ENCODE data around the gene USP6NL. TPM values are rescaled to one million over a fixed set of nuclear protein-coding genes. Genes with fewer than 3 reads are reported as not detected.

The USP6NL gene
- total and polyA plus RNA-seq, 7 donors = 9.2 to 11.4 (median 10.8) TPM

DNA sequence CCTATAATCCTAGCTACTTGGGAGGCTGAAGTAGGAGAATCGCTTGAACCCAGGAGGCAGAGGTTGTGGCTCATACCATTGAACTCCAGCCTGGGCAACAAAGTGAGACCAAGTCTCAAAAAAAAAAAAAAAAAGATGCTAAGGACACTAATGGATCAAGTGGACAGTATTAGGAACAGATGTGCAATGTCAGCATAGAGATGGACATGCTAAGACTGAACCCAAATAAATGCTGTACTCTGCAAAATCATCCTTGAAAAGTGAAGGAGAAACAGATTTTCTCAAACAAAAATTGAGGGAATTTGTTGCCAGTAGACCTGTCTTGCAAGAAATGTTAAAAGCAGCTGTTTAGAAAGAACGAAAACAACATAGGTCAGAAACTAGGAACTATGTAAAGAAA, 194.5 kb downstream of the USP6NL start:
- TF ChIP-seq EP300 (IDR thresholded peaks at IDR 0.05) (no peak), POLR2AphosphoS5 (IDR thresholded peaks at IDR 0.05) (no peak), POLR2A (IDR thresholded peaks at IDR 0.05) (no peak)
- TF ChIP-seq, protein P1, sequence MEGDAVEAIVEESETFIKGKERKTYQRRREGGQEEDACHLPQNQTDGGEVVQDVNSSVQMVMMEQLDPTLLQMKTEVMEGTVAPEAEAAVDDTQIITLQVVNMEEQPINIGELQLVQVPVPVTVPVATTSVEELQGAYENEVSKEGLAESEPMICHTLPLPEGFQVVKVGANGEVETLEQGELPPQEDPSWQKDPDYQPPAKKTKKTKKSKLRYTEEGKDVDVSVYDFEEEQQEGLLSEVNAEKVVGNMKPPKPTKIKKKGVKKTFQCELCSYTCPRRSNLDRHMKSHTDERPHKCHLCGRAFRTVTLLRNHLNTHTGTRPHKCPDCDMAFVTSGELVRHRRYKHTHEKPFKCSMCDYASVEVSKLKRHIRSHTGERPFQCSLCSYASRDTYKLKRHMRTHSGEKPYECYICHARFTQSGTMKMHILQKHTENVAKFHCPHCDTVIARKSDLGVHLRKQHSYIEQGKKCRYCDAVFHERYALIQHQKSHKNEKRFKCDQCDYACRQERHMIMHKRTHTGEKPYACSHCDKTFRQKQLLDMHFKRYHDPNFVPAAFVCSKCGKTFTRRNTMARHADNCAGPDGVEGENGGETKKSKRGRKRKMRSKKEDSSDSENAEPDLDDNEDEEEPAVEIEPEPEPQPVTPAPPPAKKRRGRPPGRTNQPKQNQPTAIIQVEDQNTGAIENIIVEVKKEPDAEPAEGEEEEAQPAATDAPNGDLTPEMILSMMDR (IDR thresholded peaks at IDR 0.05) = no peak
- no peak for DNase-seq
- Histone ChIP-seq H3K27ac (no peak overlapping the region), H3K4me3 (no peak overlapping the region), H3K4me1 (no peaks in the 10 kb centered on the region), H3K27me3 (no peaks in the 10 kb centered on the region), H3K9me3 (peaks cover 0 to 11% (median 8%) of the 10 kb centered on the region in 4 donors), H3K36me3 (no peaks in the 10 kb centered on the region)
- WGBS, 2 donors = 66 to 67% methylated on average over 2 of the region's 2 CpGs
- intact Hi-C loops (cut with DNase I) = no loop called here

DNA sequence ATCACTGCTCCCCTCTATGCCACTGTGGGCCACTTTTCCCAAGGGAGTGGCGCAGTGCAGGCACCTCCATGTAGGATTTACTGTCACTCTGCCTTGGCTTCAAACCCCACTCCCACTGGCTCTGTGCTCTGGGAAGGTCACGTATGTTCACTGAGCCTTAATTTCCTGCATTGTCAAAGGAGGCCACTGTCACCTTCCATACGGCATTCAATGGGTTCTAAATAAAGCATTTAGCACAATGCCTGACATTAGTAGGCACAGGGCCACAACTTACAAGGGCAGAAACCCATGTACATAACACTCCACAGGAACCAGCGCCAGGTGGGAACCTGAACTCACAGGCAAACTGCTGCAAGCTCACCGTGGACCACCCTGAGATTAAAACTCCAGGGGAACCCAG, 196.4 kb downstream of the USP6NL start:
- intact Hi-C loops (cut with DNase I) = no loop called here
- WGBS, 2 donors = 74 to 88% methylated on average over 5 of the region's 5 CpGs

DNA sequence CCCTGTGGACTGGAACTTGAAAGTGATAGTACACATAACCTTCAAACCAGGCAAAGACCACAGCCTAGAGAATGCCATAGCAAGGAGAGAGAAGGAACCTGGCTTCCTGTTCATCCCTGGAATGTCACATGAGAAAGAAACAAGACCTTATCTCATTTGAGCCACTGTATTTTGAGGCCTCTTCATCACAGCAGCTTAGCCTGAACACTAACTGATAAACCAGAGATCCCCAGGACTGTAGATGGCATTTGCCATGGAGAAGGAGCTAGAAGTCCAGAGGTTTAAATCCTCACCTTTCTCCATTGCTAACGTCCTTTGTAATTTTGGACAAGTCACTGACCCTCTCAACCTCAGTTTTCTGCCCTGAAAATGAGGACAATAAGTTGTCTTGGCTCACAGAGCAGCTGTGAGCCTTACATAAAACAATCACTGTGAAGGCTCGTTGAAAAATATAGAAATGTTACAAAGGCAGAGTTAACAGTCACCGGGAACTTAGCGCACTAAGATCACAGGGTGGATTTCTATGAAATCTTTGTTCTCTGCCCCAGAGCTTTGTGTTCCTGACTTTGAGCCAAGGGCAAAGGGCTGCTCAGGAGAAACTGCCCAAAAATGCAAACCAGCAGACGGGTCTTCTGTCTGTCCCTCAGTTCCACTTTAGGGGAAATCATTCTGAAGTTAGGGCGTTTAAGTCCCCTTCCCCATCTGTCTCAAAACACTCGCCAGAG, 197.0 kb downstream of the USP6NL start:
- no peak for DNase-seq
- 32 to 66% methylated on average over 7 of the region's 7 CpGs for WGBS, 2 donors
- intact Hi-C loops (cut with DNase I) = no loop called here
- no peak overlapping the region for H3K27ac ChIP-seq
- peaks cover 0 to 10% (median 7%) of the 10 kb centered on the region in 4 donors for H3K9me3 ChIP-seq
- no peaks in the 10 kb centered on the region for H3K4me1 ChIP-seq
- no peak for TF ChIP-seq POLR2AphosphoS5 (IDR thresholded peaks at IDR 0.05)
- no peaks in the 10 kb centered on the region for H3K36me3 ChIP-seq
- no peak overlapping the region for H3K4me3 ChIP-seq
- no peaks in the 10 kb centered on the region for H3K27me3 ChIP-seq

More for the DNA sequence above, 196.4 kb downstream of the USP6NL start:
- Histone ChIP-seq H3K27me3 (no peaks in the 10 kb centered on the region), H3K4me3 (no peak overlapping the region), H3K4me1 (no peaks in the 10 kb centered on the region), H3K9me3 (peaks cover 0 to 12% (median 8%) of the 10 kb centered on the region in 4 donors), H3K36me3 (no peaks in the 10 kb centered on the region), H3K27ac (no peak overlapping the region)
- DNase-seq = no peak
- no peak for TF ChIP-seq POLR2A (IDR thresholded peaks at IDR 0.05)
- TF ChIP-seq, protein P1 (IDR thresholded peaks at IDR 0.05) = no peak
- TF ChIP-seq EP300 (IDR thresholded peaks at IDR 0.05) = no peak
- no peak for TF ChIP-seq POLR2AphosphoS5 (IDR thresholded peaks at IDR 0.05)

DNA sequence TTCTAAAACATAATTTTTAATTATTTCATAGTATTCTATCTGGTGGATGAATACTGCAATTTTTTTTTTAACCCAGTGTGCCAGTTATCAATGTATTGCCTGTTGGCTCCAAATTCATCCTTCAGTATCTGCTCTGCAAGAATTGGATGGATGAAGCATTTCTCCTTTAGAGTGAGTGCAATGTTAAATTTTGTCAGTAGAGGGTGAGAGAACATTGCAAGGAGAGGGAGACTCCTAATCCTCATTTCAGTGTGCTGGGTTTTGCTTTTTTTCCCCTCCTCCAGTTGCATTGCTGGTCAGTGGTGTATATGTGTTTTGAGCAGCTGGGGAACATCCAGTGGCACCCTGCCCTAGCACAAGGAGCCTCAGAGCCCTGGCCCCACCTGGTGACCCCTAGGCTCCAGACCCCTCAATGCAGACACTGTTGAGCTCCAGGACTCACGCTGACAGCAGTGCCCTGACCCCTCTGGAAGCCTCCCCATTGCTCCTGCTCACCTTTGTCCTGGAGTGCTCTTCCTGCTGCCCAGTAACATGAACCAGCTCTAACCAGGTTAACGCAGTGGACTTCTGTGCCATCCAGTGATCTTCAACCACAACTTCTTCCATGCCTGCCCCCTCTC, 199.4 kb downstream of the USP6NL start:
- intact Hi-C loops (cut with DNase I) = no loop called here
- Histone ChIP-seq H3K36me3 (no peaks in the 10 kb centered on the region), H3K27me3 (no peaks in the 10 kb centered on the region), H3K4me1 (no peaks in the 10 kb centered on the region), H3K27ac (no peak overlapping the region), H3K9me3 (peaks cover 0 to 10% (median 7%) of the 10 kb centered on the region in 4 donors), H3K4me3 (no peak overlapping the region)
- 84 to 89% methylated on average over 2 of the region's 2 CpGs for WGBS, 2 donors
- DNase-seq = no peak
- TF ChIP-seq POLR2AphosphoS5 (IDR thresholded peaks at IDR 0.05) (no peak), EP300 (IDR thresholded peaks at IDR 0.05) (no peak), POLR2A (IDR thresholded peaks at IDR 0.05) (no peak)
- TF ChIP-seq, protein P1 (IDR thresholded peaks at IDR 0.05) = no peak

DNA sequence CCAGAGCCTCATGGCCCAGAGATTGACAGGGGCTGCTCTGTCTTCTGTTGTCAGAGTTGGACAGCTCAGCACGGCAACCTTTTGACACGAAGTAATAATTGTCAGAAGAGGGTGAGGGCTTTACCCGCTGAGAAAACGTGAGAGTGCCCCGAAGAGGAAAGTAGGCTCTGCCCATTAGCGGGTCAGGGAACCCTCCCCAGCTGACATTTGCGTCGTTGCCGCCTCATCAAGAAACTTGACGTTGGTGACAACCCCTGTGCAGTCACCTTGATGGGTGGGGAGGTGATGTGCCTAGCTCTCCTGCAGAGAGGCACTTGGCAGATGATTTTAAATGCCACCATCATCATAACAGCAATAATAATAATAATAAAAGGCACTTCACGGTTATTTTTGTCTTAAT, 202.1 kb downstream of the USP6NL start:
- DNase-seq = no peak
- Histone ChIP-seq H3K27me3 (no peaks in the 10 kb centered on the region), H3K9me3 (peaks cover 0 to 10% (median 7%) of the 10 kb centered on the region in 4 donors), H3K4me1 (no peaks in the 10 kb centered on the region), H3K36me3 (no peaks in the 10 kb centered on the region), H3K4me3 (no peak overlapping the region), H3K27ac (no peak overlapping the region)
- intact Hi-C loops (cut with DNase I) = no loop called here
- WGBS, 2 donors = 65 to 74% methylated on average over 11 of the region's 11 CpGs
- TF ChIP-seq POLR2A (IDR thresholded peaks at IDR 0.05) (no peak), POLR2AphosphoS5 (IDR thresholded peaks at IDR 0.05) (no peak), EP300 (IDR thresholded peaks at IDR 0.05) (no peak)
- TF ChIP-seq, protein P1 (IDR thresholded peaks at IDR 0.05) = no peak

All from sigmoid colon (tissue), 7 donors.